HepG2 (cell line): ENCODE data around the gene TRPT1. TPM values are rescaled to one million over a fixed set of nuclear protein-coding genes. Genes with fewer than 3 reads are reported as not detected.

Experiments
- ARID5B ChIP-seq: IDR thresholded peaks from 2 replicates; pipeline ENCODE4 v1.4.0; 2020; ENCODE audit warnings: mild to moderate bottlenecking, missing genetic modification reagents
- CREB3 ChIP-seq: sonication (generic); formaldehyde crosslinking; IDR thresholded peaks from 2 replicates; pipeline ENCODE4 v1.5.0; 2020; ENCODE audit warnings: missing genetic modification reagents
- DBP ChIP-seq: sonication (generic); formaldehyde crosslinking; IDR thresholded peaks from 2 replicates; pipeline ENCODE4 v1.4.0; 2020; ENCODE audit warnings: missing genetic modification reagents; ENCODE audit errors: not compliant biosample characterization
- EED ChIP-seq: sonication (generic); formaldehyde crosslinking; IDR thresholded peaks from 2 replicates; pipeline ENCODE4 v1.5.0; 2020; ENCODE audit warnings: mild to moderate bottlenecking, missing genetic modification reagents
- KDM5B ChIP-seq: sonication (generic); formaldehyde crosslinking; IDR thresholded peaks from 2 replicates; pipeline ENCODE4 v1.4.0; 2020; ENCODE audit warnings: missing genetic modification reagents, mild to moderate bottlenecking, borderline replicate concordance
- MTF1 ChIP-seq: sonication (generic); formaldehyde crosslinking; IDR thresholded peaks from 2 replicates; pipeline ENCODE4 v1.5.0; 2020; ENCODE audit warnings: missing genetic modification reagents
- NFIB ChIP-seq: sonication (generic); formaldehyde crosslinking; IDR thresholded peaks from 2 replicates; pipeline ENCODE4 v1.9.0; 2021; ENCODE audit warnings: missing genetic modification reagents, mild to moderate bottlenecking, borderline replicate concordance
- REL ChIP-seq: sonication (generic); formaldehyde crosslinking; conservative IDR thresholded peaks from 2 replicates; pipeline ENCODE4 v1.8.0; 2022; ENCODE audit warnings: mild to moderate bottlenecking, missing genetic modification reagents, moderate library complexity
- THYN1 ChIP-seq: sonication (generic); formaldehyde crosslinking; IDR thresholded peaks from 2 replicates; pipeline ENCODE4 v1.8.1; 2023; ENCODE audit warnings: low read depth, mild to moderate bottlenecking, moderate library complexity, missing genetic modification reagents, borderline replicate concordance
- ZBTB7A ChIP-seq: sonication (generic); formaldehyde crosslinking; IDR thresholded peaks from 2 replicates; pipeline ENCODE4 v1.8.0; 2022; ENCODE audit warnings: mild to moderate bottlenecking, missing genetic modification reagents
- ZNF274 ChIP-seq: sonication (generic); formaldehyde crosslinking; IDR thresholded peaks from 2 replicates; pipeline ENCODE4 v1.5.1; 2020; ENCODE audit warnings: mild to moderate bottlenecking, missing genetic modification reagents
- ZNF335 ChIP-seq: sonication (generic); formaldehyde crosslinking; IDR thresholded peaks from 2 replicates; pipeline ENCODE4 v1.4.0; 2020; ENCODE audit warnings: missing genetic modification reagents
- ZNF878 ChIP-seq: sonication (generic); formaldehyde crosslinking; IDR thresholded peaks from 2 replicates; pipeline ENCODE4 v1.8.1; 2023; ENCODE audit warnings: mild to moderate bottlenecking, missing genetic modification reagents, moderate library complexity
- polyA plus RNA-seq, 8 experiments: library from polyadenylated mRNA; depleted of rRNA in 3 of 8; stranded (reverse) in 7 of 8; unstranded in 1 of 8; fragments of >200 nt; fragmentation: Illumina TruSeq in 4 of 8; extraction: Trizol in 4 of 8; gene quantifications; 2 replicates each; pipeline versions ENCODE4 v1.2.1 to v1.2.3, GENCODE V29; 2011 to 2016; ENCODE audit warnings: low read depth in 4 of 8, missing spikeins in 1 of 8, mixed read lengths in 1 of 8; ENCODE audit not compliant: insufficient read depth in 1 of 8
- total RNA-seq, 5 experiments: library from RNA; depleted of rRNA; stranded (reverse); fragments of >200 nt; fragmentation: Illumina TruSeq; extraction: Trizol; gene quantifications; 2 replicates each; pipeline ENCODE4 v1.2.3, GENCODE V29; 2016; ENCODE audit warnings: low read depth in 1 of 5
- TF ChIP-seq, protein P1 (sequence below): sonication (generic); formaldehyde crosslinking; IDR thresholded peaks from 2 replicates; pipeline ENCODE4 v1.5.0; 2020; ENCODE audit warnings: mild to moderate bottlenecking, missing genetic modification reagents, borderline replicate concordance
- TF ChIP-seq, protein P2 (sequence below): sonication (generic); formaldehyde crosslinking; IDR thresholded peaks from 2 replicates; pipeline ENCODE4 v1.5.0; 2020; ENCODE audit warnings: missing genetic modification reagents
- TF ChIP-seq, protein P3 (sequence below): sonication (generic); formaldehyde crosslinking; IDR thresholded peaks from 2 replicates; pipeline ENCODE4 v1.4.0; 2020; ENCODE audit warnings: mild to moderate bottlenecking, missing genetic modification reagents

Gene TRPT1
- total and polyA plus RNA-seq, 2 of the 13 experiments (the other 11 are each of a cell fraction or from before 2014, with no cell fraction given) = 24.8 to 40.7 TPM

DNA sequence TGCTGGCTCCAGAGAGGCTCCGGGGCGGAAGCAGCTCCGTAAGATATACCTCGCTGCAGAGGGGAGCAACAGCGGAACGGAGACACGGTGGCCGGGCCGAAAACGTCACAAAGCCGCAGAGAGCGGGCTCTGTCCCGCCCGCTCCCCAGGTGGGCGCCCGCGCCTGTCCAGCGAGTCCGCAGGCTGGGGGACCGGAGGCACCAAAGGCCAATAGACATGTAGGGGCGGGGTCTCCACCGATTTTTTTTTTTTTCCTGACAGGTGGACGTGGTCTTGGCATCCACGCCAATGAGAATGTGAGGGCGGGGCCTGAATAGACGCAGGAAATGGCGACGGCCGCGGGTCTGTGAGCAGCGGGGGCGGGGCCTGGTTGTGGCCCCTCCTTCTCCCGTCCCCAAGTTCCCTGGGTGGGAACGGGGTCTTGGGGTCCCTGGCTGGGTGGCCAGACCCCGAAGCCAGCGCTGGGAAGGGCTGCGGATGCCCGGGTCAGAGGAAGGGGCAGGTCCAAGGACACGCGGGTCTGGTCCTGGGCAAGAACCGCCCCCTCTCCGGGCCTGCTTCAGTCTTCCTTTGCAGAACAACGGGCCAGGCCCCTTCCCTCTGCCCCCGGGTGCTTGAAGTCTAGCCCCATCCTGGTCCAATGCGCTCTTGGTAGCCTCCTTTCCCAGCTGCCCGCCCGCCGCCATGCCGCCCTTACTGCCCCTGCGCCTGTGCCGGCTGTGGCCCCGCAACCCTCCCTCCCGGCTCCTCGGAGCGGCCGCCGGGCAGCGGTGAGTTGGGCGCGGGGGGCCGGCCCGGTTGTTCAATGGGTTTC lies 4.4 kb upstream of the TRPT1 start, which contains the start of gene DNAJC4 (continued):
- TF ChIP-seq, protein P1, sequence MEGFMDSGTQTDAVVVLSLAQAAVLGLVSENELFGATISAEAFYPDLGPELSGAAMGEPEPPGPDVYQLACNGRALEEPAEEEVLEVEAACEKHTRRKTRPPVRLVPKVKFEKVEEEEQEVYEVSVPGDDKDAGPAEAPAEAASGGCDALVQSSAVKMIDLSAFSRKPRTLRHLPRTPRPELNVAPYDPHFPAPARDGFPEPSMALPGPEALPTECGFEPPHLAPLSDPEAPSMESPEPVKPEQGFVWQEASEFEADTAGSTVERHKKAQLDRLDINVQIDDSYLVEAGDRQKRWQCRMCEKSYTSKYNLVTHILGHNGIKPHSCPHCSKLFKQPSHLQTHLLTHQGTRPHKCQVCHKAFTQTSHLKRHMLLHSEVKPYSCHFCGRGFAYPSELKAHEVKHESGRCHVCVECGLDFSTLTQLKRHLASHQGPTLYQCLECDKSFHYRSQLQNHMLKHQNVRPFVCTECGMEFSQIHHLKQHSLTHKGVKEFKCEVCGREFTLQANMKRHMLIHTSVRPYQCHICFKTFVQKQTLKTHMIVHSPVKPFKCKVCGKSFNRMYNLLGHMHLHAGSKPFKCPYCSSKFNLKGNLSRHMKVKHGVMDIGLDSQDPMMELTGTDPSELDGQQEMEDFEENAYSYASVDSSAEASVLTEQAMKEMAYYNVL (CRISPR knock-in tag) = no peak
- TF ChIP-seq MTF1 = no peak
- TF ChIP-seq THYN1 (CRISPR knock-in tag) = 0 out of 2 replicates have a peak, but pooled peaks have one; percentile 85
- peak; percentile 78; the same call in 1 of the 2 replicates for TF ChIP-seq KDM5B
- no peak for TF ChIP-seq DBP (CRISPR knock-in tag)
- peak; percentile 37; the same call in 1 of the 2 replicates for TF ChIP-seq ZNF878
- no peak for TF ChIP-seq EED (CRISPR knock-in tag)
- peak; percentile 93 for TF ChIP-seq ZBTB7A (CRISPR knock-in tag)
- no peak for TF ChIP-seq REL (CRISPR knock-in tag)
- TF ChIP-seq ZNF274 = no peak
- TF ChIP-seq, protein P2, sequence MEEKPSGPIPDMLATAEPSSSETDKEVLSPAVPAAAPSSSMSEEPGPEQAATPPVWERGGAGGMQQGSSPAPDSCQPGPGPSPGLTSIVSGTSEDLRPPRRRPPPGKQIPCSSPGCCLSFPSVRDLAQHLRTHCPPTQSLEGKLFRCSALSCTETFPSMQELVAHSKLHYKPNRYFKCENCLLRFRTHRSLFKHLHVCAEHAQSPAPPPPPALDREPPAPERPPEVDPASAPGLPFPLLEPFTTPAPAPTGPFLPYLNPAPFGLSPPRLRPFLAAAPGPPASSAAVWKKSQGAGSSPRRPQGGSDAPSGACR (CRISPR knock-in tag) = 0 out of 2 replicates have a peak, but pooled peaks have one; percentile 42
- TF ChIP-seq ARID5B (CRISPR knock-in tag) = 0 out of 2 replicates have a peak, but pooled peaks have one; percentile 7
- TF ChIP-seq CREB3 (CRISPR knock-in tag) = no peak
- TF ChIP-seq NFIB (CRISPR knock-in tag) = no peak
- TF ChIP-seq, protein P3, sequence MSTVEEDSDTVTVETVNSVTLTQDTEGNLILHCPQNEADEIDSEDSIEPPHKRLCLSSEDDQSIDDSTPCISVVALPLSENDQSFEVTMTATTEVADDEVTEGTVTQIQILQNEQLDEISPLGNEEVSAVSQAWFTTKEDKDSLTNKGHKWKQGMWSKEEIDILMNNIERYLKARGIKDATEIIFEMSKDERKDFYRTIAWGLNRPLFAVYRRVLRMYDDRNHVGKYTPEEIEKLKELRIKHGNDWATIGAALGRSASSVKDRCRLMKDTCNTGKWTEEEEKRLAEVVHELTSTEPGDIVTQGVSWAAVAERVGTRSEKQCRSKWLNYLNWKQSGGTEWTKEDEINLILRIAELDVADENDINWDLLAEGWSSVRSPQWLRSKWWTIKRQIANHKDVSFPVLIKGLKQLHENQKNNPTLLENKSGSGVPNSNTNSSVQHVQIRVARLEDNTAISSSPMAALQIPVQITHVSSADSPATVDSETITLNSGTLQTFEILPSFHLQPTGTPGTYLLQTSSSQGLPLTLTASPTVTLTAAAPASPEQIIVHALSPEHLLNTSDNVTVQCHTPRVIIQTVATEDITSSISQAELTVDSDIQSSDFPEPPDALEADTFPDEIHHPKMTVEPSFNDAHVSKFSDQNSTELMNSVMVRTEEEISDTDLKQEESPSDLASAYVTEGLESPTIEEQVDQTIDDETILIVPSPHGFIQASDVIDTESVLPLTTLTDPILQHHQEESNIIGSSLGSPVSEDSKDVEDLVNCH (CRISPR knock-in tag) = no peak
- TF ChIP-seq ZNF335 (CRISPR knock-in tag) = no peak
